Stimulated activated CD4-positive, alpha-beta T cell treated with anti-CD3 and anti-CD28 coated beads, Interleukin-12 subunit alpha, Interleukin-12 subunit beta, amount 100 ng/mL, for 4 hours (primary cell): ENCODE data around the gene SMCHD1.
A peak's percentile ranks its signal among the peaks of the same experiment; 100 is the strongest.
"Not testable (repeated sequence)": the region's sequence is repeated elsewhere in the genome, so short reads cannot be mapped to it uniquely, and the experiment has no call there.

Source experiments
- DNase-seq: peaks from one replicate; pipeline ENCODE4 v3.0.0-alpha.2; 2020

The SMCHD1 gene

GRCh38 chr18:2823966-2824365 lies 168.4 kb downstream of the SMCHD1 start:
- no peak for DNase-seq

- no peak for DNase-seq
These were observed 169.3 kb downstream of the SMCHD1 start for GRCh38 chr18:2824865-2825264.

GRCh38 chr18:2825613-2826175 lies 170.2 kb downstream of the SMCHD1 start:
- DNase-seq: no peak

- DNase-seq: no peak
These were observed 171.1 kb downstream of the SMCHD1 start for GRCh38 chr18:2826581-2826980.

- no peak for DNase-seq
These were observed 171.5 kb downstream of the SMCHD1 start for GRCh38 chr18:2827061-2827460.

- DNase-seq: not testable (repeated sequence)
These were observed 180.6 kb downstream of the SMCHD1 start for GRCh38 chr18:2836118-2836517.

- not testable (repeated sequence) for DNase-seq
These were observed 181.8 kb downstream of the SMCHD1 start for GRCh38 chr18:2837290-2837689.

GRCh38 chr18:2839202-2839601 lies 183.7 kb downstream of the SMCHD1 start:
- no peak for DNase-seq

GRCh38 chr18:2840521-2840920 lies 185.0 kb downstream of the SMCHD1 start:
- DNase-seq: no peak

- DNase-seq: no peak
These were observed 187.6 kb downstream of the SMCHD1 start for GRCh38 chr18:2843146-2843545.

- DNase-seq: no peak
These were observed 189.6 kb downstream of the SMCHD1 start for GRCh38 chr18:2845172-2845571.

- peak; percentile 38 for DNase-seq
These were observed 191.2 kb downstream of the SMCHD1 start, which contains the start of gene EMILIN2 for GRCh38 chr18:2846636-2847316. EMILIN2 (plus strand) TSS chr18:2847006; CDS start chr18:2847189, 183 bp downstream.

GRCh38 chr18:2847317-2848246 lies 192.1 kb downstream of the SMCHD1 start:
- DNase-seq: peak; percentile 22

GRCh38 chr18:2848247-2849246 lies 193.0 kb downstream of the SMCHD1 start:
- DNase-seq: no peak

GRCh38 chr18:2850816-2851215 lies 195.3 kb downstream of the SMCHD1 start:
- DNase-seq: no peak

GRCh38 chr18:2851771-2852170 lies 196.2 kb downstream of the SMCHD1 start:
- DNase-seq: no peak

- DNase-seq: not testable (repeated sequence)
These were observed 196.9 kb downstream of the SMCHD1 start for GRCh38 chr18:2852460-2852859.

GRCh38 chr18:2853173-2853925 lies 197.8 kb downstream of the SMCHD1 start:
- DNase-seq: no peak

GRCh38 chr18:2853926-2854664 lies 198.6 kb downstream of the SMCHD1 start:
- no peak for DNase-seq
